HCT116 (cell line): ENCODE measurements around the gene IFT122.
"Not testable (repeated sequence)": the region's sequence is repeated elsewhere in the genome, so short reads cannot be mapped to it uniquely, and the experiment has no call there.

Source experiments
- CEBPB ChIP-seq: IDR thresholded peaks from 2 replicates; pipeline ENCODE4 v1.6.1; 2012; ENCODE audit warnings: low read depth
- CTCF ChIP-seq, 3 experiments: fragments of 200-600 bp in 1 of 3; sonication (generic) in 1 of 3; IDR thresholded peaks in 2 of 3; conservative IDR thresholded peaks in 1 of 3; 2 replicates each; pipeline ENCODE4 v1.5.1; 2012 to 2017; ENCODE audit warnings: low read depth in 2 of 3, low read length in 2 of 3, antibody characterized with exemption in 1 of 3, borderline replicate concordance in 1 of 3, control low read depth in 1 of 3, mild to moderate bottlenecking in 1 of 3, mixed read lengths in 1 of 3, mixed run types in 1 of 3, moderate library complexity in 1 of 3; ENCODE audit not compliant: insufficient read depth in 1 of 3
- ELF1 ChIP-seq: IDR thresholded peaks from 2 replicates; pipeline ENCODE4 v1.6.1; 2012; ENCODE audit warnings: low read depth, borderline replicate concordance
- EZH2 ChIP-seq: fragments of 200-600 bp; sonication (generic); IDR thresholded peaks from 2 replicates; pipeline ENCODE4 v1.6.1; 2017; ENCODE audit warnings: antibody characterized with exemption, mixed run types
- MAX ChIP-seq: IDR thresholded peaks from 2 replicates; pipeline ENCODE4 v1.6.1; 2012
- POLR2A ChIP-seq: IDR thresholded peaks from 2 replicates; pipeline ENCODE4 v1.7.0; 2011; ENCODE audit warnings: borderline replicate concordance; ENCODE audit not compliant: insufficient read depth, insufficient read length; ENCODE audit errors: extremely low read depth
- POLR2AphosphoS5 ChIP-seq: IDR thresholded peaks from 2 replicates; pipeline ENCODE4 v1.6.1; 2011; ENCODE audit warnings: mild to moderate bottlenecking, low read depth, low read length, moderate library complexity
- RAD21 ChIP-seq: IDR thresholded peaks from 2 replicates; pipeline ENCODE4 v1.6.1; 2012; ENCODE audit warnings: low read depth, mild to moderate bottlenecking
- REST ChIP-seq: IDR thresholded peaks from 2 replicates; pipeline ENCODE4 v1.6.1; 2012; ENCODE audit warnings: low read depth
- SIN3A ChIP-seq: IDR thresholded peaks from 2 replicates; pipeline ENCODE4 v1.6.1; 2012; ENCODE audit warnings: low read depth
- SP1 ChIP-seq: IDR thresholded peaks from 2 replicates; pipeline ENCODE4 v1.6.1; 2012; ENCODE audit warnings: low read depth
- YY1 ChIP-seq: IDR thresholded peaks from 2 replicates; pipeline ENCODE4 v1.6.1; 2011; ENCODE audit warnings: low read length, low read depth, moderate library complexity, mild to moderate bottlenecking; ENCODE audit not compliant: insufficient replicate concordance; ENCODE audit errors: extremely low read depth

DNA sequence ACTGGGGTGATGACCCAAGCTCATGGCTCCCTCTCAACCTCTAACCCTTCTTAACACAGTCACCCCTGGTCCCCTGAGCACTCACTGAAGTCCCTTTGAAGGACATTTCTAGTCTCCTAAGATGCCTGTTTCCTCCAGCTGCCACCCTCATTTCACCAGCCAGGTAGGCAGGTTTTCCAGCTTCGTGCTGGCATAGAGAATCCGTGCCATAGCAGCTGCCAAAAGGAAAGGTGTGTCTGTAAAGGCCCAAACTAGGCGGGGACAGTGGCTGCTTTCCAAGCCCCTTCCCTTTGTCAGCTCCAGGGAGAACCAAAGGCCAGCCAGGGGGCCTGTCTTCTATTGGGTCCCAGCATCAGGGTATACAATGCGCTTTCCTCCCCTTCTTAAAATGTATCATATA, 48.4 kb upstream of the IFT122 start:
- TF ChIP-seq CTCF (IDR thresholded peaks at IDR 0.05 in 2 of 3, conservative IDR thresholded peaks at IDR 0.05 in 1 of 3; ENCODE audit: borderline replicate concordance in 1 of 3, insufficient read depth in 1 of 3, low read depth in 2 of 3, low read length in 2 of 3); POLR2AphosphoS5; EZH2; RAD21; POLR2A; SP1; MAX; YY1; SIN3A; CEBPB; REST; ELF1: not testable (repeated sequence)
